Posterior cingulate gyrus (tissue), 11 donors: ENCODE results near the gene FLNB.
"Not testable (repeated sequence)": the region's sequence is repeated elsewhere in the genome, so short reads cannot be mapped to it uniquely, and the experiment has no call there.

Source experiments
- DNase-seq, 10 donors: peaks; one replicate each; pipeline versions ENCODE4 v3.0.0 to v3.0.0-alpha.2; 2020 to 2021; ENCODE audit warnings: mixed read lengths in 3 of 10
- intact Hi-C: fragments of 100-400 bp; cut with DNase I; formaldehyde crosslinking; loops from one replicate; pipeline ENCODE4 v1.15.1; 2023

The FLNB gene

DNA sequence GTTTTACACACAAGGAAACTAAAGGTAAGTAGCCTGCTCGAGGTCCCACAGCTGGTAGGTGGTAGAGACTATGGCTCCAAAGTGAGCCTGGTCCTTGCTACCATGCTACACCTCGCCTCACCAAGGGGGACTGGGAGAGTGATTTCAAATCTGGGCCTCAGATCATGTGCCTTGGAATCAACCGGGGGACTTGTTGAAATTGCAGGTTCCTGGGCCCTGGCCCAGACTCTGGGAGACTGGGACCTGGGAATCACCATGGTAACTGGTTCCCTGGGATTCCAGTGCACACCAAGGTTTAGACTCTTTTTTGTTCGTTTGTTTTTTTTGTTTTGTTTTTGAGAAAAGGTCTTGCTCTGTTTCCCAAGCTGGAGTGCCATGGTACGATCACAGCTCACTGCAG is 181.5 kb downstream of the FLNB start:
- no peak for DNase-seq
- intact Hi-C loops, result loop anchor here (5.0 to 10.0 kb wide), 3 partner anchors 48 to 438 kb away; partner anchors contain the start of gene ABHD6

DNA sequence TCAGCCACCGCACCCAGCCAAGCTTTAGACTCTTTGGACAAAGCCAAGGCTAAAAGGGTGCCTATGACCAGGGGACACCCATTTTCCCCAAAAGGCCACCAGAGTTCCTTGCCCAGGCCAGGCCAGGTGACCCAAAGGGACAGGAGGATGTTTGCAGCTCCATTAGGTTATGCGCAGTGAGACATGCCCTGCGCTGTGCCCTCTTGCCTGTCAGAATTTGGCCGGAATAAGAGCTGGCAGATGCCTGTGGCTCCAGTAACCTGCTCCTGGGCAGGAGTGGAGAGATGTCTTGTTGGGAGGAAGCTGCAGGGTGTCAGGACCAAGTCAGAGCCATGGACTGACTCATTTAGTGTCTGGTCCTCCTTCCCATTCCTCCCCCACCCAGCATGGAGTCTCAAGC is 182.1 kb downstream of the FLNB start:
- no peak for DNase-seq
- intact Hi-C loops, result no loop called here

DNA sequence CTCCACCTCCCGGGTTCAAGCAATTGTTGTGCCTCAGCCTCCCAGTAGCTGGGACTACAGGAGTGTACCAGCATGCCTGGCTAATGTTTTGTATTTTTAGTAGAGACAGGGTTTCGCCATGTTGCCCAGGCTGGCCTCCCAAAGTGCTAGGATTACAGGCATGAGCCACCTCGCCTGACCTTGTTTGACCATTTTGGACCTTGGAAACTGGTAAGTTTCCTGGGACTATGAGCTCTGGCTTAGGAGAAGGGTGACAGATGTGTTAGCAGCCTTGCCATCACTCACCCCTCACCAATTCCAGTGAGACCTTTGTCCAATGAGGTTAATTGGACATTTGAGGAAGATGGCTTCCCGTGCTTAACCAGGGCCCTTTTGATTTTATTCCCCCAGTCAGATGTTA is 182.7 kb downstream of the FLNB start:
- intact Hi-C loops, result no loop called here
- DNase-seq, result no peak

DNA sequence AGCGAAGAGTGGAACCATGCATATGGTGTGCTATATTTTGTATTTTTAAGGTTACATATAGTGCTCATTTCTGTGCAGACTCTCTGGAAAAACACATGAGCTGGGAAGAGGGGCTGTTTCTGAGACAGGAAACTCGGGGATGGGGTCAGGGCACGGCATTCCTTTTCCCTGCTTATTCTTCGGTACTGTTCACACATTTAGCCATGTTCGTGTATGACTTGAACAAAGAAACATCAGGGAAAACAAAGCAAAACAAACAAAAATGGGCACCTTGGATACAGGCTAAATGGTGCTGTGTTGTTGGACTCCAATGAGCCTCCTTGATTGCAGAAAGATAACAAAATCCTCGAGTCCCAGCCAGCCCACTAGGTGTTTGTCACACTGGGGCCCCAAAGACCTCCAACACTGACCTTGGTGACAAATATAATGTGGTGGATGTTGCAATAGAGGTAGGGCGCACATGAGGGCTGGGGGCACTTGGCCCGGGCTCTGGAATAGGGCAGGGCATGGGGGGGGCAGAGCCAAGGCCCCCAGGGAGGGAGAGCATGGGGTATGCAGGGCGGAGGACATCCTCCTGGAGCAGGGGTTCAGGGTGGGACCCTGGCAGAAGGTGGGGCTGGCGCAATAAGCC is 183.3 kb downstream of the FLNB start:
- DNase-seq, result no peak
- intact Hi-C loops, result no loop called here

DNA sequence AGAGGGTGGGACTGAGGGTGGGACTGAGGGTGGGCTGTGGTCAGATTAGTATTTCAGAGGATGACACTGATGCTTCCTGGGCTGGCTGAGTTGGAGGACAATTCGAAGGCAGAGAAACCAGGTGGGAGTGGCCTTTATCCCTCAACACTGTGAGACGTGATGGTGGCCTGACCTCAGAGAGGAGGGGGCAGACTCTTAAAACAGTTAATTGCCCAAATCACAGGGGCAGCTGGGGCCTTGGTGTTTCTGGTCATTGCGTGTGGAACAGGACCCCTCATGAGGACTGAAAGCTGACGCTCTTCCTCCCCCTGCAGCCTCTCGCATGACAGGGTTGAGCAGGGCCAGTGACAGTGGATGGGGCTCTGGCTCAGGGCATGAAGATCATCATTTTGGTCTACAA is 183.8 kb downstream of the FLNB start:
- intact Hi-C loops, result no loop called here
- DNase-seq, result no peak

DNA sequence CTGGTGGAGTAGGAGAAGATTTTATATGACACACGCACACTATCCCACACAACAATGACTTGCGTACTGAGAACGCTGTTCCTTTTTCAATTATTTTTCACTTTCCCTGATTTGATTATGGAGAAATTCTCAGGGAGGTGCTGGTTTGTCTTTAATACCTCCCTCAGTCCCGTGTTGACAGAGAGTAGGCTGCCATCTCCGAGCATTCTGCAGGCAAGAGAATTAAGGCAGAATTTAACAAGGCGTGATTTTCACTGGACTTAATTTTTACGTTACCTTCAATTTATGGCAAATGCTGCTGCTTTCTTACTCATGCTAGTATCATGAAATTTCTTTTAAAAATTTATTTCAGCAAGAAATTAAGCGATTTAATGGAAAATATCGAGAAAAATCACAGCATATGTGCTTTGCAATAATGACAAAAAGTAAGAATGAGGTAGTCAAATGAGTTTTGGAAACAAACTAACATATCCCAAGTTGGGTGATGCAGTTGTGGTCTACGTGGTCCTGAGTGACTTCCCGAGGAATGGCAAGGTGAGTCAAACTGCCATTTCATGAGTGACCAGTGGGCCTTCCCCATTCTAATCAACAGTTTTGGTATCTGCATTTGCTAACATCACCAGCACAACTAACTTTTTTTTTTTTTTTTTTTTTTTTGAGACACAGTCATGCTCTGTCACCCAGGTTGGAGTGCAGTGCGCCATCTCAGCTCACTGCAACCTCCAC is 185.6 kb downstream of the FLNB start:
- intact Hi-C loops, result no loop called here

DNA sequence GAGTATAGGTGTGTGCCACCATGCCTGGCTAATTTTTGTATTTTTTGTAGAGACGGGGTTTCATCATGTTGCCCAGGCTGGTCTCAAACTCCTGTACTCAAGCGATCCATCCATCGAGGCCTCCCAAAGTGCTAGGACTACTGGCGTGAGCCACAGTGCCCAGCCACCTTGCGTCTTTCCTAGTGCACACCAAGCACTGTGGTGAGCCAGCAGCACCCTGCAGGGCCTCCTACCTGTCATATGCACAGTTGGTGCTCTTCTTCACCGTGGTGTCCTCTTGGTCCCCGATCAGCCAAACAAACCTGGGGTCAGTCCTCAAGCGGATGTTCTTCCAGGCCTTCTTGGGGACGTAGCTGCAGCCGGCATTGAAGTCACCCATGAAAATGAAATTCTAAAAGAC is 189.4 kb downstream of the FLNB start:
- DNase-seq, result peak in 1 of 10 donors; percentile 59
- intact Hi-C loops, result no loop called here

More for the DNA sequence above, 185.6 kb downstream of the FLNB start:
- no peak for DNase-seq

DNA sequence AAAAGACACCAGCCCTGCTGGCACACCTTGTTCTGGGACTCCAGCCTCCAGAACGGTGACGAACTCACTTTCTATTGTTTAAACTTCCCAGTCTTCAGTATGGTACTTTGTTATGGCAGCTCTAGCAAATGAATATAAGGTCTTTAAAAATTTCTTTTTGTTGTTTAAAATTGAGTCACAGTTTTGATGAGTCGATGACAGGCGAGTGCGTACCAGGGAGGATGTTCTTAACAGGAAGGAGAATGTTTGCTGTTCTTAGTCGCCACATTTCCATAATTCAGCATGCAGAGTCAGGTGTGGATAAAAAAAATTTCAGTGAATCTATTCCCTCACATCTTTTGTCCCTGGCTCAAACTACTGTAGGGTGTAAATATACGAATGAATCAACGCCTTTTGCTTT is 190.1 kb downstream of the FLNB start:
- no peak for DNase-seq
- intact Hi-C loops, result no loop called here

DNA sequence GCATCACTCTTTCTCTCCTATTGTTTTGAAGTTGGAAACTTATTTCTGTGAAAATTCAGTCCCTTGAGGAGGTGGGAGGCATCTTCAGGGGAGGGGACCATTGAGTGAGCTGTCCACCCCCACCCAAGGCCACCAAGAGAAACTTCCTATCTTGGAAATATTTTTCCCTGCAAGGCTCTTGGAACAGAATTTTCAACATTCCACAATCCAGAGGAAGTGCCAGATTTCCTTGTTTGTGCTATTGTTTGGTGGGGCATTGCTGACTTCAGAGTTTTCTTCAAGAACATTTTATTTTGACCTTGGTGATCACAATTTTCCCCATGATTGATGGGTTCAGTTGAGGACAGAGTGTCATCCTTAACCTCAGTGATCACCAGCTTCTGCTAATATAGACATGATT is 190.6 kb downstream of the FLNB start:
- no peak for DNase-seq
- intact Hi-C loops, result no loop called here

DNA sequence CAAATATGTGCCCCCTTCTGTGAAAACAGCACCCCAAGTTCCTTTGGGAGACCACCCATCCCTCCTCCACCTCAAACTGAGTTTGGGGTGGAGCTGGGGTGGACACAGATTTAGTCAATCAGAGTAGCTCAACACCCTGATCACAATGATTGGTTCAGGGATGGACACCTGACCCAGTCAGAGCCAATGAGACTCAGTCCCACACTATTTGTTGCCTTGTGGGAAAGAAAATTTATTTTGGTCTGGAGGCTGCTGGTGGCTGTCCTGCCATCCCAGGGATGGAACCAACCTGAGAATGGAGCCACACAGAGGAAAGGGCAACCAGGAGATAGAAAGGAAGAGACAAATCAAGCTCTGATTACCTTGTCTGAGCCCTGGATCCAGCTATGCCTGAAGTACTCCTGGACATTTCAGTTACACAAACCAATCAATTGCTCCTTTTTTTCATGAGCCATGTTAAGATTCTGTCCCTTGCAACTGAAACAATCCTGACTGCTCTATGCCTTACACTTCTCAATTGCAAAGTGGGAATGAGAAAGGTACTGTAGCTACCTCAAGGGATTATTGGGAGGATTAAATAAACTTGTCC is 192.0 kb downstream of the FLNB start:
- no peak for DNase-seq
- intact Hi-C loops, result no loop called here

DNA sequence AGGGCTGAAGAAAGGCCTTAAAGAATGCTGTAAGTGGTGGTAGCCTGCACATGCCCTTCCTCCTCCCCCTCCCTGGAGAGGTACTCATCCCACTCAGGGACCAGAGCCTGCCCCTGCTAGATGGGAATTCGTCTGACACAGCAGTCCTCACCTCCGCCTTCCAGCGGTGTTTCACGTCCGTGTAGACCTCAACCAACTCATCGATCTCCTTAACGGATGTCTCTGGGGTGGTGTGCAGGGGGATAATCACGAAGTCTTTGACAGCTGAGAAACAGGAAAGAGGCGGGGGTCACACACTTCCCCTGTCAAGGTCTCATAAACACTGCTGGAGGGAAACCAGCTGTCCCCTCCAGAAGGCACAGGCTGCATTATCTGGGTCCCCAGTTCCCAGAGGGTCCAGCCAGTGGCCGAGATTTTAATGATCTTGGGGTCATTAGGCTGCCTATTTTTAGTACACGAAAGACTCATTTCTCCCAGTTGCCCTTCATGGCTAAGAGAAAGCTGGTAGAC is 192.7 kb downstream of the FLNB start:
- no peak for DNase-seq
- intact Hi-C loops, result no loop called here

DNA sequence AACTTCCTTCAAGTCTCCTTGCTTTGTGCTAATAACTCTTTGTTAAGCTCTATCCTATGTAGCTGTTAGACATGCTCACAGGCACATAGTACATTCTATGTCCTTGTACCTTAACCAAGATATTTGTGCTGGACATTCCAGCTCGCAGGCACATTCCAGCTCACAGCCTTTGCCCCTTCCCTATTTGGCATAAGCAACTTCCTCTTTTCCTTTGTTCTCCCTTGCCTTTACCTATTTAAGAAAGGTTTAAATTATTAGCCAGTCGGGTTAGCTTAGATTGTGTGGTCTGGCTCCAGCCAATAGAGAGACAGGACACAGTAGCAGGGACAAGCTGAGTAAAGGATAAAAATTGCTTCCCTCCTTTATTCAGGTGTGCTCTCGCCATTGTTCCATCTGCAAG is 193.2 kb downstream of the FLNB start:
- intact Hi-C loops, DNase-seq: not testable (repeated sequence)

DNA sequence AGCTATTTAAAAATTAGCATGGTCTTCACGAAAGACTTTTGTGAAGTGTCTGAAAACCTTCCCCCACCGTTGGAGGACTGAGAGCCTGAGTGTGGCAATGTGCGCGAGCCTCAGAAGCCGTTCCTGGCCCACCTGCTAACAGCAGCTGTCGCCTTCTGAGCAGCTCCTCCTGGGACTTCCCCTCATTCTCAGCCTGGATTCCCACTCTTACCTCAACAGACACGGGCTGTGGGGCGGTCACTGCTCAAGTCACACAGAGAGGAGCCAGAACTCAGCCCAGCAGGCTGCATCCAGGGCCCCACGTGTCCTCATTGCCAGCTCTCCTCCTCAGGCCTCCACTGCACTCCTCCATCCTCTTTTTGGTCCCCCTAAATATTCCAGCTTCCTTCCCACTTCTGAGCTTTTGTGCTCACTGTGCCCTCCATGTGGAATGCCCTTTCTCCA is 194.7 kb downstream of the FLNB start:
- intact Hi-C loops, result no loop called here
- DNase-seq, result peak in 1 of 10 donors; percentile 68

DNA sequence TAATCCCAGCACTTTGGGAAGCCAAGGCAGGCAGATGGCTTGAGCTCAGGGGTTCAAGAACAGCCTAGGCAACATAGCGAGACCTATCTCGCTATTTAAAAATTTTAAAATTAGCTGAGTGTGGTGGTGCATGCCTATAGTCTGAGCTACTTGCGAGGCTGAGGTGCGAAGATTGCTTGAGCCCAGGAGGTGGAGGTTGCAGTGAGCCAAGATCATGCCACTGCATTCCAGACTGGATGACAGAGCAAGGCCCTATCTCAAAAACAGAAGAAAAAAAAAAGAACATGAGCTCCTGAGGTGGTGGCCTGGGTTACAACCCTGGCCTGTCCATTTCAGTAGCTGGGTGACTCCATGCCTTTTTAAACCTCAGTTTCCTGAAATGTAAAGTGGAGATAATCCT is 195.3 kb downstream of the FLNB start:
- intact Hi-C loops, result no loop called here
- no peak for DNase-seq

DNA sequence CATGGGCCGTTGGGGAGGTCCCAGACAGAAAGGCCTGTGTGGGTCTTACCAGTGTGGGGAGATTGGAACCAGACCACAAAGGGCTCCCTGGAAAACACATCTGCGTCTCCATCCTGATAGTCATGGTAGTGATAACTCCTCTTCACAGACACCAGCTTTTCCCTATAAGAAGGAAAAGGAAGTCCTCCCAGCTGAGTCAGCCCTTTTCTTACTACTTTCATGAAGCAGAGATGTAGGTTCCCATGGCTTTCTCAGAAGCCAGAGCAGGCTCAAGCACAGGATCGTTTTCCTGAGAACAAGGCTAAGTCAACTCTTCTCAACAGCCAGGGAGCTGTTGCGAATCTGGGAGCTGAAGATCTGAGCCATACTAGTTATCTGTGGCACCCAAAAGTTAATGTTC is 196.5 kb downstream of the FLNB start:
- DNase-seq, result no peak
- intact Hi-C loops, result no loop called here

DNA sequence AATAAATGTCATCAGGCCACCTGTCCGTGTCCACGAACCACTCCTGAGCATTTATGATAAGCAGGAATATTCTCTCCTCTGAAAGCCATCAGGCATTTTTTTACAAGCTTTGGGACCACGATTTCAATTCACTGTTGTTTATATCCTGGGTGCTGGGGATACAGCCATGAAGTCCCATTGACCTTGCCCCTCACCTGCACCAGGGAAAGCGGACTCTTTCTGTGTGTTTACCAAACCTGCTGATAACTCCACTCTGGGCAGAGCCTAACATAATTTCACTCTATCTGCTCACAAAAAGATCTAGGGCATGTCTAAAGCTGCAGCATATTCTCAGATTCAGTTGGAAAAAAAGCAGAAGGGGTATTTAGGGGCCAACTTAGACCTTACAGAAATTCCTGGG is 197.8 kb downstream of the FLNB start:
- no peak for DNase-seq
- intact Hi-C loops, result no loop called here

DNA sequence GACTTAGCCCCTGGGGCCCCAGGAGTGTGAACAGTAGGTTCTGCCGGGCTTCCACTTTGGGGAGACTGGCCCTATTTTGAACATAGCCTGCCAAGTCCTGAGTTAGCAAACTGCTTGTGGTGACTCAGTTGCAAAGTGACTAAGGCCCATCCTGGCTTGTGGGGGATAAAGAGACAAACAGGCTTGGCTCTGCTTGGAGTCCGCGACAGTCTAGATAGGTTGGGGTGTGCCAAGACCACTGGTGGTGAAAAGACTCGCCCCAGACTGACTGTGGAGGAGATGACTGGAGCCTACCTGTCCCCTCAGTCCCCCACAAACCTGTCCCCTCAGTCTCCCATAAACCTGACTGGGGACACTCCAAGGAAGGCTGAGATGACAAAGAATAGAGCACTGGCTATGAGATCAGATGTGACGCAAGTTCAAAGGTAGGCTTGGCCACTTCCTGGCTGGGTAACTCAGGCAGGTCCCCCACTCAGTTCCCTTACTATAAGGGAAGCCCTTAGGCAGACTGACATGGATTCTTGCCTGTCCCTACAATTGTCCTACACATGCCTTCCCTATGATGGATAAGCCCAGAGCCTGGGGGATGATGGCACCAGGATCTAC is 198.3 kb downstream of the FLNB start:
- intact Hi-C loops, result no loop called here

DNA sequence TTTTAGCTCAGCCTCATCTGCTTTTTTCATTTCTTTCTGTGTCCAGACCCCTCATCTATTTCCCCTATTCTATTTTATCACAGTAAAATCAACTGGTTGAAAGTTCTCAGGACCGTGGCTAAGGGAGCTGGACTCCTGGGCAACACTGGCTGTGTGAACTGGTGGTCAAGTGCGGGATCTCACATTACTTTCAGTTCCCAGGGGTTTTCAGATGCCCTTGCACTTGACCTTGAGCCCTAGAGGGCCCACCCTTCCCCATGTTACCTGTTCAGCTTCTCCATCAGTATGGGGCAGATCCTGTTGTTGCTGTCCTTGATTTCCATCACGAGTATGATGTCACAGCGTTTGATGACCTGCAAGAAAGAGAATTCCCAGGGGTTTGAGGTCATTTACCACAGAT is 199.7 kb downstream of the FLNB start:
- DNase-seq, result no peak
- intact Hi-C loops, result no loop called here

More for the DNA sequence above, 198.3 kb downstream of the FLNB start:
- DNase-seq, result peak in 2 of 10 donors; percentile 14 to 32

DNA sequence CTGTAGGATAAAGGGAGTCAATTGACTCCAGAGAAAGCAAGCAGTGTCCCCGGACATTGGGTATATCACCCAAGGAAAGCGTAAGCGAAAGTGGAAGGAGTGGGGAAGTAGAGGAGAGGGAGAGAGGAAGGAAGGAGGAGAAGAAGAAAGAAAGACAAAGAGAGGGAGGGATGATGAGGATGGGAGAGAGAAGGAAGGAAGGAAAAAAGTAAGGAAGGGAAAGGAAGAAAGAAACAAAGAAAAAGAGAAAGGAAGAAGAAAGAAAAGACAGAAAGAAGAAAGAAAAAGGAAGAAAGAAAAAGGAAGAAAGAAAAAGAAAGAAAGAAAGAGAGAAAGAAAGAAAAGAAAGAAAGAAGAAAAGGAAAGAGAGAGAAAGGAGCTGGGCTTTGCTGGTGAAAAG is 201.7 kb downstream of the FLNB start:
- intact Hi-C loops, result no loop called here
- DNase-seq, result no peak

DNA sequence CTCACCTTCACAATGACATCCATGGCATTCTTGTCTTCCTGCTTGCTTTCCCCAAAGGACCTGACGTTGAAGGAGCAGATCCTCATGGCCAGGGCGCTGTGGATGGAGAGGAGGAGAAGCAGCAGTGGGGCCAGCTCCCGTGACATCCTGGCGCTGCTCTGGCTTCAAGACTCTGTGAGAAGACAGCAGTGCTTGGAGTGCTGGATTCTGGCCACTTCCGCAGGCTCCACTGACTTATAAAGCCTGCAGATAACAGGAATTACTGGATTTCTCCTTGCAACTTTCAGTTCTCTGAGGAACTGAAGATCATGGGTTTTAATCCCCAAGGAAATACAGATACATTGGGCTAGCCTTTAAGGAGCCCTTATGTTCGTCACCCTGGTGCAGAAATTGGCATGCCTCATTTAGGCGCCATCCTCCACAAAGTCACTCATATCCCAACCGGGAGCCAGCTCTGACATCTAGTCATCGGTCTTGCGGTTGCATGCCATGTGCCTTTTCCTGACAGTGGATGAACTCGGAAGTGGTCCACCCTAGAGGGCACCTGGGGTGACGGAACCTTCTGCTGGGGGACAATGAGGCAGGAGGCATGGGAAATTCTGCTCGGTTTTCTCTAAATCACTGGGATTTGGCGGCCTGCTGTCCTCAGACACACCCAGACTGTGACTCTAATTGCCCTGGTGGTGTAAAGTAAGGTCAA is 202.7 kb downstream of the FLNB start, which contains the start of gene DNASE1L3:
Gene DNASE1L3, minus strand, starts transcription at position 212 of the 700 bp plus-strand sequence. Its CDS starts 66 bp downstream, at position 146.
- intact Hi-C loops, result no loop called here
- no peak for DNase-seq
